ENCODE measurements around the gene HNRNPR. TPM values are rescaled to one million over a fixed set of nuclear protein-coding genes. Genes with fewer than 3 reads are reported as not detected.

The HNRNPR gene
- total and polyA plus RNA-seq, 8 donors = 84.3 to 277 (median 224) TPM

DNA sequence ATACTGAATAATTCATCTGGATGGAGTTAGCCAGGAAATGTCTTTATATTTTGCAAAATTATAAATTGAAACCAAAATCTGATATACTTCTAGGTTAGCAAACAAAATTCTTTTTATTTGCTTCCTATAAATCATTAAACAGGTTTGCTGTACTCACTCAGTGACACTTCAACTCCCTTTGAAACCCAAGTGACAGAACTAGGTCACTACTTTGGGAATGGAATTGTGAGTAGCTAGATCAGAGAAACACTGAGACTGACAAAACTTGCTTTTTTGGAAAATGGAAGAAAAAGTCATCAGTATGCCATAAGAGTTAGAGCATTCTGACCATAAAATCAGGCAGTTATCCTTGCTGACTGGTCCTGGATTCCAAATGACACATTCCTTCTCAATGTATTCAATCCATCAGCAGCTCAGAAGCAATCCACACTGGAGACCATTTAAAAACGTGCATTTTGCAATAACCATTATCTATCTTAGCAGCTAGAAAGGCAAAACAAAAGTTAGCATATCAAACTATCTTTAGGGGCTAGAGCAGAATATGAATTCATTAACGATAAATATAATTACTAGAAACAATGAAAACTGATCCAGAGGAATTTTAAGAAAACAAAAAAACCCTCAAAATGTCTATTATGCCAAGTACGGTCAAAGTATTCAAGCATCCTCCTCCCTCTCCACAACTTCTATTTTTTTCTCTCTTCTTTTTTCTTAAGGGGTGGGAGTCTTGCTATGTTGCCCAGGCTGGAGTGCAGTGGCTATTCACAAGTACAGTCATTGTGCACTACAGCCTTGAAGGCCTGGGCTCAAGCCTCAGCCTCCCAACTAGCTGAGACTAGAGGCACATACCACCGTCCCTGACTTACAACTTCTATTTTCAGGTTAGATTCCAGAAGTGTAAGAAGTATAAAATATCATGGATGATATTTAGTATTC is 60.1 kb downstream of the HNRNPR start:
- peaks cover 9 to 22% of the 10 kb centered on the region in 2 donors for H3K4me1 ChIP-seq
- ATAC-seq = peak; percentile 83
- no peaks in the 10 kb centered on the region for H3K27me3 ChIP-seq
- TF ChIP-seq, protein P1, sequence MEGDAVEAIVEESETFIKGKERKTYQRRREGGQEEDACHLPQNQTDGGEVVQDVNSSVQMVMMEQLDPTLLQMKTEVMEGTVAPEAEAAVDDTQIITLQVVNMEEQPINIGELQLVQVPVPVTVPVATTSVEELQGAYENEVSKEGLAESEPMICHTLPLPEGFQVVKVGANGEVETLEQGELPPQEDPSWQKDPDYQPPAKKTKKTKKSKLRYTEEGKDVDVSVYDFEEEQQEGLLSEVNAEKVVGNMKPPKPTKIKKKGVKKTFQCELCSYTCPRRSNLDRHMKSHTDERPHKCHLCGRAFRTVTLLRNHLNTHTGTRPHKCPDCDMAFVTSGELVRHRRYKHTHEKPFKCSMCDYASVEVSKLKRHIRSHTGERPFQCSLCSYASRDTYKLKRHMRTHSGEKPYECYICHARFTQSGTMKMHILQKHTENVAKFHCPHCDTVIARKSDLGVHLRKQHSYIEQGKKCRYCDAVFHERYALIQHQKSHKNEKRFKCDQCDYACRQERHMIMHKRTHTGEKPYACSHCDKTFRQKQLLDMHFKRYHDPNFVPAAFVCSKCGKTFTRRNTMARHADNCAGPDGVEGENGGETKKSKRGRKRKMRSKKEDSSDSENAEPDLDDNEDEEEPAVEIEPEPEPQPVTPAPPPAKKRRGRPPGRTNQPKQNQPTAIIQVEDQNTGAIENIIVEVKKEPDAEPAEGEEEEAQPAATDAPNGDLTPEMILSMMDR (IDR thresholded peaks at IDR 0.05) = no peak
- H3K36me3 ChIP-seq = peaks cover 0 to 39% of the 10 kb centered on the region in 2 donors
- intact Hi-C loops (cut with DNase I) = no loop called here
- peak in 1 of 4 donors; percentile 46 for DNase-seq
- H3K4me3 ChIP-seq = no peak overlapping the region
- no peak overlapping the region for H3K27ac ChIP-seq
- no peaks in the 10 kb centered on the region for H3K9me3 ChIP-seq

GRCh38 chr1:23282957-23283356 is 61.1 kb downstream of the HNRNPR start:
- Histone ChIP-seq H3K27ac (peak overlapping the region; percentile 16 to 33), H3K9me3 (no peaks in the 10 kb centered on the region), H3K4me1 (peaks cover 9 to 14% of the 10 kb centered on the region in 2 donors)

DNA sequence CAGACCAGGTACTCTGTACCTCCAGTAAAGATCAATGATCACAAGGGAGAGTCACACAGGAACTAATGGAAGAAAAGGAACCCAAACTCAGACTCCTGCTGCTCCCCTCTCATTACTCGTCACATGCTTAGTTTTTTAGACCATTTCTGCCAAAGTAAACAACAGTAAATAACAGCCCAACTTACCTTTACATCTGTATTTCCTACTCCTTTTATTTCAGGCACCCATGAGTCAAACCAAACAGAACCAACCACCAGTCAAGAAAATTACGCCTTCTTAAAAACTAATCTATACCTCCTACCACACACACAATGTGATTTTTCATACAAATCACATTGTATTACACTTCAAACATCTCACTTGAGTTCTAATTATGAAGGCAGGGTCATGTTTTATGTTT is 65.4 kb downstream of the HNRNPR start:
- H3K4me3 ChIP-seq = no peak overlapping the region
- DNase-seq (no peak), ATAC-seq (no peak)
- H3K36me3 ChIP-seq = peaks cover 0 to 19% of the 10 kb centered on the region in 2 donors
- TF ChIP-seq, protein P1 (IDR thresholded peaks at IDR 0.05) = no peak
- H3K27ac ChIP-seq = no peak overlapping the region
- no peaks in the 10 kb centered on the region for H3K9me3 ChIP-seq
- peaks cover 0 to 15% of the 10 kb centered on the region in 2 donors for H3K27me3 ChIP-seq
- intact Hi-C loops (cut with DNase I) = loop anchor here in 1 of 2 donors (10.0 kb wide), 1 partner anchor 304 kb away; the partner anchor contains the start of gene LACTBL1
- peaks cover 4 to 13% of the 10 kb centered on the region in 2 donors for H3K4me1 ChIP-seq

More at GRCh38 chr1:23282957-23283356, 61.1 kb downstream of the HNRNPR start:
- peak; percentile 74 for ATAC-seq
- TF ChIP-seq, protein P1 (IDR thresholded peaks at IDR 0.05) = no peak
- intact Hi-C loops (cut with DNase I) = no loop called here
- no peak for DNase-seq
- H3K4me3 ChIP-seq = no peak overlapping the region
- peaks cover 0 to 33% of the 10 kb centered on the region in 2 donors for H3K36me3 ChIP-seq
- no peaks in the 10 kb centered on the region for H3K27me3 ChIP-seq

DNA sequence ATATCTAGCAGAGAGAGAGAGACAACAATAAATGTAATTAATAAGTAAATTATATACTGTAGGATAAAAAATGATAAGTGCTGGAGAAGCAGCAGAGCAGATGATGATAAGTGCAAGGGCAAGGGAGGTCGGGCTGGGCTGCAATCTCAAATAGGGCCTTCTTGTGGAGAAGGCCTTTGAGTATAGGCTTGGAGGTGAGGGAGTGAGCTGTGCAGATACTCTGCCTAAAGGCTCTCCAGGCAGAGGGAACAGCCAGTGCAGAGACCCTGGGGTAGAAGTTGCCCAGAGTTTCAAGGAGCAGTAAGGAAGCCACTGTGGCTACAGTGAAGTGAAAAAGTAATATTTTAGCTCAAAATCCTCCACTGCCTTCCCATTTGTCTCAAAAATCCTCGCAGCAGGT is 67.6 kb downstream of the HNRNPR start:
- intact Hi-C loops (cut with DNase I) = loop anchor here in 1 of 2 donors (10.0 kb wide), 1 partner anchor 302 kb away; the partner anchor contains the start of gene LACTBL1
- Histone ChIP-seq H3K4me1 (no peaks in the 10 kb centered on the region), H3K4me3 (no peak overlapping the region), H3K27me3 (peaks cover 0 to 22% of the 10 kb centered on the region in 2 donors), H3K27ac (no peak overlapping the region), H3K36me3 (peaks cover 0 to 12% of the 10 kb centered on the region in 2 donors), H3K9me3 (no peaks in the 10 kb centered on the region)
- DNase-seq = no peak
- TF ChIP-seq, protein P1 (IDR thresholded peaks at IDR 0.05) = no peak
- ATAC-seq = no peak

DNA sequence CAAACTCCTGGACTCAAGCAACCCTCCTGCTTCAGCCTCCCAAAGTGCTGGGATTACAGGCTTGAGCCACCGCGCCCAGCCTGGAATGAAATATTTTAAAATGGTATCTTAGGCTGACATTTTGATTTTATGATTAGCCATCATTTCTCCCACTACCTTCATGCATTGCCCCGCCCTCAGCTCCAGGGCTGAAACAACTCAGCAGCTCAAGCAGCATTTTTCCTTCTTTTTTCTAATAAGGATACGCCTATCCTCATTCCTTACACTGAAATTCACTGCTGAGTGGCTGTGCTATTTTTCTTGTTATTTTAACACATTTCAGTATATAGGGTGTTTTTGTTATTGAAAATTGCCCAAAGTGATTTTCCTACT is 70.0 kb downstream of the HNRNPR start:
- TF ChIP-seq, protein P1 (IDR thresholded peaks at IDR 0.05) = no peak
- no peak overlapping the region for H3K27ac ChIP-seq
- DNase-seq (no peak), ATAC-seq (no peak)
- peaks cover 0 to 40% of the 10 kb centered on the region in 2 donors for H3K27me3 ChIP-seq
- no peaks in the 10 kb centered on the region for H3K36me3 ChIP-seq
- intact Hi-C loops (cut with DNase I) = loop anchor here in 1 of 2 donors (10.0 kb wide), 1 partner anchor 299 kb away; the partner anchor contains the start of gene LACTBL1
- H3K4me1 ChIP-seq = no peaks in the 10 kb centered on the region
- no peaks in the 10 kb centered on the region for H3K9me3 ChIP-seq
- H3K4me3 ChIP-seq = no peak overlapping the region

Measured in left lung (tissue), 10 donors.